Prostate gland (tissue), 2 donors: ENCODE results near the gene TOM1.

Source experiments
- CTCF ChIP-seq, 4 experiments: fragments of 200-600 bp in 2 of 4; fragments of 450-650 bp in 2 of 4; sonication (generic) in 2 of 4; IDR thresholded peaks; 1 replicate in 3 of 4; 2 replicates in 1 of 4; pipeline ENCODE4 v1.5.1; 2016 to 2019; ENCODE audit warnings: antibody characterized with exemption in 4 of 4, mild to moderate bottlenecking in 2 of 4, moderate library complexity in 2 of 4
- POLR2A ChIP-seq: fragments of 450-650 bp; IDR thresholded peaks from one replicate; pipeline ENCODE4 v1.6.1; 2016; ENCODE audit warnings: antibody characterized with exemption, mild to moderate bottlenecking
- POLR2AphosphoS5 ChIP-seq: sonication (generic); formaldehyde crosslinking; IDR thresholded peaks from one replicate; pipeline ENCODE4 v1.6.1; 2017; ENCODE audit warnings: antibody characterized with exemption

GRCh38 chr22:35317680-35318290 is 18.1 kb downstream of the TOM1 start:
- TF ChIP-seq POLR2A, result no peak
- TF ChIP-seq CTCF (IDR thresholded peaks at IDR 0.05), result no peak
- TF ChIP-seq POLR2AphosphoS5, result no peak
